ENCODE data around the gene XPO4. TPM values are rescaled to one million over a fixed set of nuclear protein-coding genes. Genes with fewer than 3 reads are reported as not detected.

The XPO4 gene
- total and polyA plus RNA-seq, 2 of the 13 experiments (the other 11 are each of a cell fraction or from before 2014, with no cell fraction given): 8.4 to 24.8 TPM

GRCh38 chr13:20938302-20938701 lies 35.8 kb upstream of the XPO4 start:
- no peak overlapping the region for H3K27ac ChIP-seq (ENCODE audit: extremely low read length, insufficient read depth, low read length)
- 6% methylated on average over 6 of the region's 6 CpGs for WGBS (ENCODE audit: low lambda C conversion rate)
- H3K9ac ChIP-seq (ENCODE audit: insufficient read depth, low read depth, low read length): no peak overlapping the region
- ChIA-PET CTCF (ENCODE audit: low intra/inter-chr PET ratio, low total read pairs) (no interaction called here), POLR2A (interaction anchor here (1.6 to 1.8 kb wide), 2 partner anchors 36 to 239 kb away, joined by 5 to 7 read pairs; partner anchors contain the start of genes MRPL57, SKA3 and XPO4)
- DNase-seq (ENCODE audit: low spot score) (peak; percentile 32), ATAC-seq (peak; percentile 53), FAIRE-seq (no peak)
- intact Hi-C loops (cut with micrococcal nuclease; ENCODE audit: unreplicated experiment) (no loop called here), in situ Hi-C loops (cut with HindIII; ENCODE audit: extremely low pct_ligation_motif_present, low pct_unique_long_range_greater_than_20kb) (no loop called here)
- H3K4me2 ChIP-seq (ENCODE audit: low read depth, low read length): peak overlapping the region; percentile 46
- no peaks in the 10 kb centered on the region for H3K36me3 ChIP-seq (replicated peaks in 1 of 2; ENCODE audit: control insufficient read depth in 1 of 2, insufficient read depth in 2 of 2, low read length in 2 of 2)
- H3K9me3 ChIP-seq (ENCODE audit: low read length): no peaks in the 10 kb centered on the region
- H3K27me3 ChIP-seq (ENCODE audit: control insufficient read depth in 1 of 2, insufficient read depth in 2 of 2, low read length in 2 of 2): peaks cover 0 to 17% of the 10 kb centered on the region in 2 experiments; a peak in 2 of 5 replicates
- H2AFZ ChIP-seq (ENCODE audit: low read length): no peak overlapping the region
- H3K4me1 ChIP-seq (ENCODE audit: insufficient read depth, low read length): peaks cover 34% of the 10 kb centered on the region
- TF ChIP-seq SALL1 (CRISPR knock-in tag; IDR thresholded peaks at IDR 0.05): peak; percentile 29; the same call in 1 of the 2 replicates
- peak; percentile 46 for TF ChIP-seq STAG1 (CRISPR knock-in tag; IDR thresholded peaks at IDR 0.05)
- TF ChIP-seq, protein P1, sequence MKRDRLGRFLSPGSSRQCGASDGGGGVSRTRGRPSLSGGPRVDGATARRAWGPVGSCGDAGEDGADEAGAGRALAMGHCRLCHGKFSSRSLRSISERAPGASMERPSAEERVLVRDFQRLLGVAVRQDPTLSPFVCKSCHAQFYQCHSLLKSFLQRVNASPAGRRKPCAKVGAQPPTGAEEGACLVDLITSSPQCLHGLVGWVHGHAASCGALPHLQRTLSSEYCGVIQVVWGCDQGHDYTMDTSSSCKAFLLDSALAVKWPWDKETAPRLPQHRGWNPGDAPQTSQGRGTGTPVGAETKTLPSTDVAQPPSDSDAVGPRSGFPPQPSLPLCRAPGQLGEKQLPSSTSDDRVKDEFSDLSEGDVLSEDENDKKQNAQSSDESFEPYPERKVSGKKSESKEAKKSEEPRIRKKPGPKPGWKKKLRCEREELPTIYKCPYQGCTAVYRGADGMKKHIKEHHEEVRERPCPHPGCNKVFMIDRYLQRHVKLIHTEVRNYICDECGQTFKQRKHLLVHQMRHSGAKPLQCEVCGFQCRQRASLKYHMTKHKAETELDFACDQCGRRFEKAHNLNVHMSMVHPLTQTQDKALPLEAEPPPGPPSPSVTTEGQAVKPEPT (CRISPR knock-in tag; IDR thresholded peaks at IDR 0.05; ENCODE audit: low read depth): no peak
- 0 out of 2 replicates have a peak, but pooled peaks have one; percentile 24 for TF ChIP-seq TARDBP (CRISPR knock-in tag; IDR thresholded peaks at IDR 0.05)
- TF ChIP-seq ZNF720 (CRISPR knock-in tag; IDR thresholded peaks at IDR 0.05): no peak
- 0 out of 2 replicates have a peak, but pooled peaks have one; percentile 60 for TF ChIP-seq SATB2 (CRISPR knock-in tag; IDR thresholded peaks at IDR 0.05)
- no peak for TF ChIP-seq ZFP36L1 (CRISPR knock-in tag; IDR thresholded peaks at IDR 0.05)
- TF ChIP-seq, protein P2, sequence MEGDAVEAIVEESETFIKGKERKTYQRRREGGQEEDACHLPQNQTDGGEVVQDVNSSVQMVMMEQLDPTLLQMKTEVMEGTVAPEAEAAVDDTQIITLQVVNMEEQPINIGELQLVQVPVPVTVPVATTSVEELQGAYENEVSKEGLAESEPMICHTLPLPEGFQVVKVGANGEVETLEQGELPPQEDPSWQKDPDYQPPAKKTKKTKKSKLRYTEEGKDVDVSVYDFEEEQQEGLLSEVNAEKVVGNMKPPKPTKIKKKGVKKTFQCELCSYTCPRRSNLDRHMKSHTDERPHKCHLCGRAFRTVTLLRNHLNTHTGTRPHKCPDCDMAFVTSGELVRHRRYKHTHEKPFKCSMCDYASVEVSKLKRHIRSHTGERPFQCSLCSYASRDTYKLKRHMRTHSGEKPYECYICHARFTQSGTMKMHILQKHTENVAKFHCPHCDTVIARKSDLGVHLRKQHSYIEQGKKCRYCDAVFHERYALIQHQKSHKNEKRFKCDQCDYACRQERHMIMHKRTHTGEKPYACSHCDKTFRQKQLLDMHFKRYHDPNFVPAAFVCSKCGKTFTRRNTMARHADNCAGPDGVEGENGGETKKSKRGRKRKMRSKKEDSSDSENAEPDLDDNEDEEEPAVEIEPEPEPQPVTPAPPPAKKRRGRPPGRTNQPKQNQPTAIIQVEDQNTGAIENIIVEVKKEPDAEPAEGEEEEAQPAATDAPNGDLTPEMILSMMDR (CRISPR knock-in tag; IDR thresholded peaks at IDR 0.05): peak; percentile 63
- no peak overlapping the region for H3K4me3 ChIP-seq (replicated peaks in 1 of 3; ENCODE audit: insufficient read depth in 1 of 3, low read depth in 2 of 3, low read length in 3 of 3)
- H3K79me2 ChIP-seq (ENCODE audit: insufficient read depth, low read length): no peaks in the 10 kb centered on the region
- no peaks in the 10 kb centered on the region for H4K20me1 ChIP-seq (ENCODE audit: insufficient read depth, low read length)
- no TSS peak for BruUV-seq (replicated peaks)

Data from HepG2 (cell line).